ENCODE results near the gene SH3GL2.

SH3GL2 gene

GRCh38 chr9:17843236-17843635 lies 264.4 kb downstream of the SH3GL2 start:
- no peak overlapping the region for H3K4me3 ChIP-seq (replicated peaks in 1 of 2; ENCODE audit: low read depth in 2 of 2, low read length in 2 of 2)
- TF ChIP-seq CTCF (IDR thresholded peaks at IDR 0.05; ENCODE audit: low read depth, low read length): no peak
- DNase-seq (ENCODE audit: low read depth in 2 of 2): no peak

Measured in cardiac fibroblast (primary cell).